Forelimb muscle (tissue), 1 donor: ENCODE results near the gene FGF12. TPM values are rescaled to one million over a fixed set of nuclear protein-coding genes. Genes with fewer than 3 reads are reported as not detected.
A peak's percentile ranks its signal among the peaks of the same experiment; 100 is the strongest.

Experiments used
- DNase-seq: peaks from one replicate; pipeline ENCODE4 v3.0.0-alpha.2; 2013; ENCODE audit warnings: low read depth
- polyA plus RNA-seq: library from polyadenylated mRNA; unstranded; fragments of 120-200 nt; gene quantifications from one replicate; pipeline ENCODE4 v1.2.1, GENCODE V29; 2013; ENCODE audit not compliant: insufficient read length

Gene FGF12
- polyA plus RNA-seq, 1 donor = 1.6 TPM

GRCh38 chr3:192413461-192413860 is 313.9 kb downstream of the FGF12 start:
- DNase-seq = no peak

- DNase-seq = no peak
Measured at GRCh38 chr3:192410684-192410960, 316.7 kb downstream of the FGF12 start.

- DNase-seq = peak; percentile 16
Measured at GRCh38 chr3:192409838-192410683, 317.3 kb downstream of the FGF12 start.

GRCh38 chr3:192409201-192409837 is 318.0 kb downstream of the FGF12 start:
- no peak for DNase-seq

GRCh38 chr3:192408647-192409200 is 318.6 kb downstream of the FGF12 start:
- no peak for DNase-seq

GRCh38 chr3:192408007-192408646 is 319.2 kb downstream of the FGF12 start:
- DNase-seq = no peak

GRCh38 chr3:192399767-192400166 is 327.6 kb downstream of the FGF12 start:
- DNase-seq = no peak

GRCh38 chr3:192397012-192397411 is 330.3 kb downstream of the FGF12 start:
- DNase-seq = no peak

GRCh38 chr3:192395506-192395905 is 331.8 kb downstream of the FGF12 start:
- no peak for DNase-seq

- DNase-seq = no peak
Measured at GRCh38 chr3:192392986-192393385, 334.4 kb downstream of the FGF12 start.

- DNase-seq = no peak
Measured at GRCh38 chr3:192382861-192383260, 344.5 kb downstream of the FGF12 start.

- DNase-seq = no peak
Measured at GRCh38 chr3:192373586-192373985, 353.8 kb downstream of the FGF12 start.

- no peak for DNase-seq
Measured at GRCh38 chr3:192373032-192373431, 354.3 kb downstream of the FGF12 start.

GRCh38 chr3:192372616-192373015 is 354.7 kb downstream of the FGF12 start:
- no peak for DNase-seq

- DNase-seq = no peak
Measured at GRCh38 chr3:192371870-192372400, 355.4 kb downstream of the FGF12 start.

- DNase-seq = no peak
Measured at GRCh38 chr3:192367616-192368015, 359.7 kb downstream of the FGF12 start.

- DNase-seq = no peak
Measured at GRCh38 chr3:192366916-192367315, 360.4 kb downstream of the FGF12 start.

GRCh38 chr3:192365571-192365970 is 361.8 kb downstream of the FGF12 start:
- DNase-seq = no peak

GRCh38 chr3:192364316-192364715 is 363.0 kb downstream of the FGF12 start:
- DNase-seq = no peak

- no peak for DNase-seq
Measured at GRCh38 chr3:192354687-192355086, 372.7 kb downstream of the FGF12 start.

GRCh38 chr3:192352142-192352541 is 375.2 kb downstream of the FGF12 start:
- DNase-seq = no peak

- DNase-seq = no peak
Measured at GRCh38 chr3:192351441-192351840, 375.9 kb downstream of the FGF12 start.
